IMR-90 (cell line): ENCODE results near the gene PSAP.

ENCODE experiments used
- CHD1 ChIP-seq: IDR thresholded peaks from 2 replicates; pipeline ENCODE4 v1.6.1; 2012; ENCODE audit warnings: low read depth, low read length, improper control_type of control experiment
- POLR2A ChIP-seq: IDR thresholded peaks from 2 replicates; pipeline ENCODE4 v1.6.1; 2012; ENCODE audit warnings: mild to moderate bottlenecking, low read depth, low read length
- RAD21 ChIP-seq: IDR thresholded peaks from 2 replicates; pipeline ENCODE4 v1.6.1; 2012; ENCODE audit warnings: low read length, improper control_type of control experiment
- RCOR1 ChIP-seq: IDR thresholded peaks from 2 replicates; pipeline ENCODE4 v1.6.1; 2012; ENCODE audit warnings: mild to moderate bottlenecking, low read length, improper control_type of control experiment; ENCODE audit not compliant: insufficient replicate concordance
- SMC3 ChIP-seq: fragments of 150-350 bp; IDR thresholded peaks from 2 replicates; pipeline ENCODE4 v1.6.1; 2016; ENCODE audit warnings: low read depth, mild to moderate bottlenecking, antibody characterized with exemption, low read length, moderate library complexity
- TF ChIP-seq, protein P1 (sequence below): conservative IDR thresholded peaks from 2 replicates; pipeline ENCODE4 v1.5.1; 2012; ENCODE audit warnings: mild to moderate bottlenecking, low read depth, low read length, improper control_type of control experiment
- TF ChIP-seq, protein P2 (sequence below): fragments of 150-350 bp; IDR thresholded peaks from 2 replicates; pipeline ENCODE4 v1.6.1; 2016; ENCODE audit warnings: low read depth, mild to moderate bottlenecking, low read length, moderate library complexity, borderline replicate concordance
- TF ChIP-seq, protein P3 (sequence below): fragments of 150-350 bp; IDR thresholded peaks from 2 replicates; pipeline ENCODE4 v1.6.1; 2017; ENCODE audit warnings: mild to moderate bottlenecking, antibody characterized with exemption, low read length, low read depth

DNA sequence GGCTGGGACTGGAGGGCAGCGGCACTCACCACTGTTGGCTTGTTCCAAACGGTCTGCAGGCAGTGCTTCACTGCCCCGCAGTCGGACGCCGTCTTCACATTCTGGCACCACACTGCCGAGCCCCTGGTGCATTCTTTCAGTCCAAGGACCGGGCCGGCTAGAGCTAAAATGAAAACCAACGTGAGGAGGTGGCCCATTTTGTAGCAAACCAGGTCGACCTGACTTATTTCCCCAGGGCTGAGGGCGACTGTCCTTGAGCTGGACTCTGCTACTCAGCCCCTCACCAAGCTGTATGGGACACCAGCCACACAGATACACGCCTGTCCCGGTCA is 16.7 kb downstream of the PSAP start:
- TF ChIP-seq SMC3 (no peak), POLR2A (no peak), CHD1 (no peak), RCOR1 (no peak), RAD21 (no peak)
- TF ChIP-seq, protein P1, sequence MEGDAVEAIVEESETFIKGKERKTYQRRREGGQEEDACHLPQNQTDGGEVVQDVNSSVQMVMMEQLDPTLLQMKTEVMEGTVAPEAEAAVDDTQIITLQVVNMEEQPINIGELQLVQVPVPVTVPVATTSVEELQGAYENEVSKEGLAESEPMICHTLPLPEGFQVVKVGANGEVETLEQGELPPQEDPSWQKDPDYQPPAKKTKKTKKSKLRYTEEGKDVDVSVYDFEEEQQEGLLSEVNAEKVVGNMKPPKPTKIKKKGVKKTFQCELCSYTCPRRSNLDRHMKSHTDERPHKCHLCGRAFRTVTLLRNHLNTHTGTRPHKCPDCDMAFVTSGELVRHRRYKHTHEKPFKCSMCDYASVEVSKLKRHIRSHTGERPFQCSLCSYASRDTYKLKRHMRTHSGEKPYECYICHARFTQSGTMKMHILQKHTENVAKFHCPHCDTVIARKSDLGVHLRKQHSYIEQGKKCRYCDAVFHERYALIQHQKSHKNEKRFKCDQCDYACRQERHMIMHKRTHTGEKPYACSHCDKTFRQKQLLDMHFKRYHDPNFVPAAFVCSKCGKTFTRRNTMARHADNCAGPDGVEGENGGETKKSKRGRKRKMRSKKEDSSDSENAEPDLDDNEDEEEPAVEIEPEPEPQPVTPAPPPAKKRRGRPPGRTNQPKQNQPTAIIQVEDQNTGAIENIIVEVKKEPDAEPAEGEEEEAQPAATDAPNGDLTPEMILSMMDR, result no peak
- TF ChIP-seq, protein P2, sequence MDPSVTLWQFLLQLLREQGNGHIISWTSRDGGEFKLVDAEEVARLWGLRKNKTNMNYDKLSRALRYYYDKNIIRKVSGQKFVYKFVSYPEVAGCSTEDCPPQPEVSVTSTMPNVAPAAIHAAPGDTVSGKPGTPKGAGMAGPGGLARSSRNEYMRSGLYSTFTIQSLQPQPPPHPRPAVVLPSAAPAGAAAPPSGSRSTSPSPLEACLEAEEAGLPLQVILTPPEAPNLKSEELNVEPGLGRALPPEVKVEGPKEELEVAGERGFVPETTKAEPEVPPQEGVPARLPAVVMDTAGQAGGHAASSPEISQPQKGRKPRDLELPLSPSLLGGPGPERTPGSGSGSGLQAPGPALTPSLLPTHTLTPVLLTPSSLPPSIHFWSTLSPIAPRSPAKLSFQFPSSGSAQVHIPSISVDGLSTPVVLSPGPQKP, result no peak
- TF ChIP-seq, protein P3, sequence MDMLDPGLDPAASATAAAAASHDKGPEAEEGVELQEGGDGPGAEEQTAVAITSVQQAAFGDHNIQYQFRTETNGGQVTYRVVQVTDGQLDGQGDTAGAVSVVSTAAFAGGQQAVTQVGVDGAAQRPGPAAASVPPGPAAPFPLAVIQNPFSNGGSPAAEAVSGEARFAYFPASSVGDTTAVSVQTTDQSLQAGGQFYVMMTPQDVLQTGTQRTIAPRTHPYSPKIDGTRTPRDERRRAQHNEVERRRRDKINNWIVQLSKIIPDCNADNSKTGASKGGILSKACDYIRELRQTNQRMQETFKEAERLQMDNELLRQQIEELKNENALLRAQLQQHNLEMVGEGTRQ, result no peak
